IPS-18a (cell line): Measurements from ENCODE around the gene PLXNB2.
"Not testable (repeated sequence)": the region's sequence is repeated elsewhere in the genome, so short reads cannot be mapped to it uniquely, and the experiment has no call there.

Source experiments
- H3K27ac ChIP-seq: one replicate; pipeline ENCODE4 v1.5.1; 2013; ENCODE audit warnings: low read length
- H3K27me3 ChIP-seq: one replicate; pipeline ENCODE4 v1.6.1; 2013; ENCODE audit warnings: mild to moderate bottlenecking, low read length; ENCODE audit not compliant: control insufficient read depth, insufficient read depth
- H3K36me3 ChIP-seq: one replicate; pipeline ENCODE4 v1.6.1; 2013; ENCODE audit warnings: low read depth, low read length; ENCODE audit not compliant: control insufficient read depth
- H3K4me1 ChIP-seq: one replicate; pipeline ENCODE4 v1.6.1; 2013; ENCODE audit warnings: low read depth, low read length; ENCODE audit not compliant: control insufficient read depth
- H3K4me3 ChIP-seq: one replicate; pipeline ENCODE4 v1.5.1; 2013; ENCODE audit warnings: low read length
- H3K9ac ChIP-seq: one replicate; pipeline ENCODE4 v1.6.1; 2013; ENCODE audit warnings: mild to moderate bottlenecking, low read length, moderate library complexity
- H3K9me3 ChIP-seq: one replicate; pipeline ENCODE4 v1.6.1; 2013; ENCODE audit warnings: low read depth, low read length; ENCODE audit not compliant: control insufficient read depth

The PLXNB2 gene

GRCh38 chr22:50280022-50280707 is 27.3 kb downstream of the PLXNB2 start:
- H3K9ac ChIP-seq, result no peak overlapping the region
- no peak overlapping the region for H3K27ac ChIP-seq
- H3K9me3 ChIP-seq, result no peaks in the 10 kb centered on the region
- H3K4me3 ChIP-seq, result no peak overlapping the region
- no peaks in the 10 kb centered on the region for H3K4me1 ChIP-seq
- peaks cover 37% of the 10 kb centered on the region for H3K36me3 ChIP-seq
- no peaks in the 10 kb centered on the region for H3K27me3 ChIP-seq

DNA sequence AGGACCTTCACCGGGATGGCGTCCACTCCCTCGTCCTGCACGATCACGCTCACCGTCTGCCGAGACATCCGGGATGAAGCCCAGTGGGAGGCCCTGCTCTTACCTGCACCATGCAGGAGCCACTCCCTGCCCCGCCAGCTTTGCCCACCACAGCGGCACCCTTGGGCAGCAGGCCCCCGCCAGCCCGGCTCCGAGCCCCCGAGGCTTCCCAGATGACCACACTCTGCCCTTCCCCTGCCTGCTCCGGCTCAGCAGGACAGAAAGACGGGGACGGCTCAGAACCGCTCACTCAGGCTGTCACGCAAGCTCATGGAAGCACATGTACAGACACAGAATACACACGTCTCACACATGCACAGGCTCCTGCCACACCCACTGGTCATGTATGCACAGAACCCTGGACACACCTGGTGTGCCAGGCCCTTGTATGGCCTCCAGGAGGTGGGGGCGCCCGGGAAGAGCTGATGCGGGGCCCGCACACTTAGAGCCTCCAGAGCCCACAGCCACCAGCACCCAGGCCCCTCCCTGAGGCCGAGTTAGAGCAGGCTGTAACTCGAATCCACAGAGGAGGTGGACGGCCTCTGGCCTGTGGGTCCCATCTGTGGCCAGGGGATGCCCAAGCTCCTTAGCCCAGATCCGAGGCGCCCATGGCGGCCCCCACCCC is 28.4 kb downstream of the PLXNB2 start:
- no peak overlapping the region for H3K9ac ChIP-seq
- no peaks in the 10 kb centered on the region for H3K27me3 ChIP-seq
- no peak overlapping the region for H3K27ac ChIP-seq
- peaks cover 39% of the 10 kb centered on the region for H3K36me3 ChIP-seq
- no peaks in the 10 kb centered on the region for H3K9me3 ChIP-seq
- no peaks in the 10 kb centered on the region for H3K4me1 ChIP-seq
- no peak overlapping the region for H3K4me3 ChIP-seq

- H3K27me3 ChIP-seq, result no peaks in the 10 kb centered on the region
- no peaks in the 10 kb centered on the region for H3K9me3 ChIP-seq
- no peak overlapping the region for H3K9ac ChIP-seq
- no peak overlapping the region for H3K4me3 ChIP-seq
- H3K36me3 ChIP-seq, result peaks cover 39% of the 10 kb centered on the region
- H3K27ac ChIP-seq, result no peak overlapping the region
- no peaks in the 10 kb centered on the region for H3K4me1 ChIP-seq
Measured at GRCh38 chr22:50278461-50278860, 29.0 kb downstream of the PLXNB2 start.

GRCh38 chr22:50277761-50278160 is 29.7 kb downstream of the PLXNB2 start:
- Histone ChIP-seq H3K4me1 (no peaks in the 10 kb centered on the region), H3K9me3 (no peaks in the 10 kb centered on the region), H3K9ac (no peak overlapping the region), H3K27me3 (peaks cover 2% of the 10 kb centered on the region), H3K4me3 (no peak overlapping the region), H3K36me3 (peaks cover 39% of the 10 kb centered on the region), H3K27ac (no peak overlapping the region)

GRCh38 chr22:50276143-50276542 is 31.3 kb downstream of the PLXNB2 start:
- Histone ChIP-seq H3K4me1 (peaks cover 8% of the 10 kb centered on the region), H3K36me3 (peaks cover 30% of the 10 kb centered on the region), H3K27ac (no peak overlapping the region), H3K9me3 (no peaks in the 10 kb centered on the region), H3K27me3 (peaks cover 14% of the 10 kb centered on the region), H3K9ac (no peak overlapping the region), H3K4me3 (no peak overlapping the region)

- no peak overlapping the region for H3K27ac ChIP-seq
- H3K4me1 ChIP-seq, result peaks cover 8% of the 10 kb centered on the region
- peaks cover 26% of the 10 kb centered on the region for H3K36me3 ChIP-seq
- H3K27me3 ChIP-seq, result peaks cover 21% of the 10 kb centered on the region
- H3K9me3 ChIP-seq, result no peaks in the 10 kb centered on the region
- H3K9ac ChIP-seq, result no peak overlapping the region
- no peak overlapping the region for H3K4me3 ChIP-seq
Measured at GRCh38 chr22:50275181-50276055, 32.0 kb downstream of the PLXNB2 start.

- Histone ChIP-seq H3K27me3 (peaks cover 26% of the 10 kb centered on the region), H3K4me1 (peaks cover 8% of the 10 kb centered on the region), H3K27ac (no peak overlapping the region), H3K4me3 (no peak overlapping the region), H3K36me3 (peaks cover 26% of the 10 kb centered on the region), H3K9ac (no peak overlapping the region), H3K9me3 (no peaks in the 10 kb centered on the region)
Measured at GRCh38 chr22:50274771-50275170, 32.7 kb downstream of the PLXNB2 start.

- no peak overlapping the region for H3K4me3 ChIP-seq
- H3K27ac ChIP-seq, result no peak overlapping the region
- peaks cover 21% of the 10 kb centered on the region for H3K36me3 ChIP-seq
- no peak overlapping the region for H3K9ac ChIP-seq
- H3K27me3 ChIP-seq, result peaks cover 30% of the 10 kb centered on the region
- H3K9me3 ChIP-seq, result no peaks in the 10 kb centered on the region
- H3K4me1 ChIP-seq, result peaks cover 8% of the 10 kb centered on the region
Measured at GRCh38 chr22:50274311-50274710, 33.1 kb downstream of the PLXNB2 start.

GRCh38 chr22:50273781-50274180 is 33.7 kb downstream of the PLXNB2 start:
- H3K9ac ChIP-seq, H3K4me3 ChIP-seq, H3K4me1 ChIP-seq, H3K9me3 ChIP-seq, H3K27ac ChIP-seq: not testable (repeated sequence)
- Histone ChIP-seq H3K27me3 (peaks cover 36% of the 10 kb centered on the region), H3K36me3 (peaks cover 19% of the 10 kb centered on the region)

- H3K9me3 ChIP-seq, H3K4me3 ChIP-seq, H3K4me1 ChIP-seq, H3K27ac ChIP-seq, H3K9ac ChIP-seq: not testable (repeated sequence)
- H3K27me3 ChIP-seq, result peaks cover 40% of the 10 kb centered on the region
- peaks cover 18% of the 10 kb centered on the region for H3K36me3 ChIP-seq
Measured at GRCh38 chr22:50273352-50273751, 34.1 kb downstream of the PLXNB2 start.

DNA sequence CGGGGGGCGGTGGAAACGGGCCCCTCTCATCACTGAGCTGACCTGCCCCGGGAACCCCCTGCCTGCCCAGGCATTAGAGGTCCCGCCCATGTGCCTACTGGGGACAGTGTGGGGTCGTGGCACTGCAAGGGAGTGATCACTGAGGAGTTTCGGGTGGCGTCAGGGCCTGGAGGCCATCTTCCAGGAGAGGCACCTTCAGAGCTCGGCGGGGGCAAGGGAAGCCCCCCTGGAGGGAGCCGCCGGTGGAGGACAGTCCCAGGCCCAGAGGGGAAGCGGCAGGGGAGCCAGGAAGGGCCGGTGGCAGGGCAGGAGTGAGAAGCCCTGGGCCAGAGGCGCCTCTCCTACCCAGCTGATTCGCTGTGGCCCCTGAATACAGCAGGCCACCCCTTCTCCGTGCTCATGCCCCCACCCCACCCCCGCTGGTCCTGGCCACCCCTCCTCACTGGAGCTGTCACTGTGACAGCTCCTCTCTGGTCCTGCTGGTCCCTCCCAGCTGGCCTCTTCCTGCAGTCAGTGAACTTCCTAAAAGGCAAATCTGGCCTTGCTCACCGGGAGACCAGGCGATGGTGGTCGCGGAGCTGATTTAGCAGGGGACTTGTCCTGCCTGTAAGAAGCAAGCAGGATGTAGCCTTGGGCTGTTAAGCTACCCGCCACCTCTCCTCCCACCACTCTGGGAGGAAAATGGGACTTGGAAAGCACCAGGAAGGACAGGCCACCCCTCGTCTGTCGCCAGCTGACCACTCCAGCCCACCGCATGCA is 35.2 kb downstream of the PLXNB2 start:
- peaks cover 43% of the 10 kb centered on the region for H3K27me3 ChIP-seq
- peaks cover 10% of the 10 kb centered on the region for H3K36me3 ChIP-seq
- H3K9ac ChIP-seq, result no peak overlapping the region
- H3K4me1 ChIP-seq, result peaks cover 8% of the 10 kb centered on the region
- H3K9me3 ChIP-seq, result no peaks in the 10 kb centered on the region
- no peak overlapping the region for H3K4me3 ChIP-seq
- no peak overlapping the region for H3K27ac ChIP-seq
